ENCODE data around the gene HARS1. TPM values are rescaled to one million over a fixed set of nuclear protein-coding genes. Genes with fewer than 3 reads are reported as not detected.
"Not testable (repeated sequence)": the region's sequence is repeated elsewhere in the genome, so short reads cannot be mapped to it uniquely, and the experiment has no call there.

HARS1 gene
- total and polyA plus RNA-seq, 8 donors = 36.2 to 82.8 (median 72.9) TPM

DNA sequence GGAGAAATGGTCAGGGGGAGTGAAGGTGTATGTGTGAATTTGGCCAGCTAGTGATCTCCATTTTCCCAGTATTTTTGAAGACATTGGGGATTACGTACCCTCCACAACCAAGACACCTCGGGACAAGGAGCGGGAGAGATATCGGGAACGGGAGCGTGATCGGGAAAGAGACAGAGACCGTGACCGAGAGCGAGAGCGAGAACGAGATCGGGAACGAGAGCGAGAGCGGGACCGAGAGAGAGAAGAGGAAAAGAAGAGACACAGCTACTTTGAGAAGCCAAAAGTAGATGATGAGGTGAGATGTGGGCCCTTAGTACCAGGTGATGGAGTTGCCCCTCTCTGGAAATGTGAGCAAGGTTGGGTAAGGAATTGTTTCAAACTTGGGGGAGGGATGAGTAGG, 32.3 kb downstream of the HARS1 start:
- Histone ChIP-seq H3K27me3 (no peaks in the 10 kb centered on the region), H3K4me1 (peaks cover 3 to 6% of the 10 kb centered on the region in 2 donors), H3K27ac (no peak overlapping the region), H3K4me3 (no peak overlapping the region), H3K36me3 (peaks cover 7 to 93% of the 10 kb centered on the region in 2 donors), H3K9me3 (no peaks in the 10 kb centered on the region)
- intact Hi-C loops (cut with DNase I) = no loop called here
- ATAC-seq (no peak), DNase-seq (no peak)
- TF ChIP-seq, protein P1, sequence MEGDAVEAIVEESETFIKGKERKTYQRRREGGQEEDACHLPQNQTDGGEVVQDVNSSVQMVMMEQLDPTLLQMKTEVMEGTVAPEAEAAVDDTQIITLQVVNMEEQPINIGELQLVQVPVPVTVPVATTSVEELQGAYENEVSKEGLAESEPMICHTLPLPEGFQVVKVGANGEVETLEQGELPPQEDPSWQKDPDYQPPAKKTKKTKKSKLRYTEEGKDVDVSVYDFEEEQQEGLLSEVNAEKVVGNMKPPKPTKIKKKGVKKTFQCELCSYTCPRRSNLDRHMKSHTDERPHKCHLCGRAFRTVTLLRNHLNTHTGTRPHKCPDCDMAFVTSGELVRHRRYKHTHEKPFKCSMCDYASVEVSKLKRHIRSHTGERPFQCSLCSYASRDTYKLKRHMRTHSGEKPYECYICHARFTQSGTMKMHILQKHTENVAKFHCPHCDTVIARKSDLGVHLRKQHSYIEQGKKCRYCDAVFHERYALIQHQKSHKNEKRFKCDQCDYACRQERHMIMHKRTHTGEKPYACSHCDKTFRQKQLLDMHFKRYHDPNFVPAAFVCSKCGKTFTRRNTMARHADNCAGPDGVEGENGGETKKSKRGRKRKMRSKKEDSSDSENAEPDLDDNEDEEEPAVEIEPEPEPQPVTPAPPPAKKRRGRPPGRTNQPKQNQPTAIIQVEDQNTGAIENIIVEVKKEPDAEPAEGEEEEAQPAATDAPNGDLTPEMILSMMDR (IDR thresholded peaks at IDR 0.05) = no peak

GRCh38 chr5:140647042-140647419, 44.1 kb downstream of the HARS1 start:
- Histone ChIP-seq H3K36me3 (peaks cover 0 to 69% of the 10 kb centered on the region in 2 donors), H3K4me1 (peaks cover 6 to 28% of the 10 kb centered on the region in 2 donors), H3K27me3 (no peaks in the 10 kb centered on the region), H3K9me3 (no peaks in the 10 kb centered on the region), H3K4me3 (peak overlapping the region; percentile 78 to 82), H3K27ac (peak overlapping the region; percentile 53 to 84)
- TF ChIP-seq, protein P1 (IDR thresholded peaks at IDR 0.05) = no peak
- ATAC-seq (peak; percentile 29), DNase-seq (no peak)
- intact Hi-C loops (cut with DNase I) = loop anchor here in 1 of 2 donors (10.0 kb wide), 1 partner anchor 272 kb away; no protein-coding TSS in a partner anchor

DNA sequence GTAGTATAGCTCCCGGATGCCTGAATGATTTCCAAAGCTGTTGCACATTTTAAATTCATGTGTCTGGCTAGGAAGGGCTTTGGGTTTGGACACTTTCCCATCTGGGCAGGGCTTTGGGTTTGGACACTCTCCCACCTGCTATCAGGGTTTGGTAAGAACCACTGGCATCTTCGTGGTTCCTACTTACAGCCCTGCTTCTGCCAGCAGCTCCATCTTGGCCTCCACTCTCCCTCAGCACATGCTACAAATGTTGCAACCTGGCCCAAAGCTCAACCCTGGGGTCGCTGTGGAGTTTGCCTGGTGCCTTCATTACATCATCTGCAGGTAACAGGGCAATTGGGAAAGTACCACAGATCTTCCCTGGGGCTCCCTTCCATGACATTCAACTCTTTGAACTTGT, 48.5 kb downstream of the HARS1 start:
- no peak for ATAC-seq
- Histone ChIP-seq H3K27ac (no peak overlapping the region), H3K9me3 (no peaks in the 10 kb centered on the region), H3K4me3 (no peak overlapping the region), H3K27me3 (no peaks in the 10 kb centered on the region), H3K36me3 (peaks cover 0 to 39% of the 10 kb centered on the region in 2 donors), H3K4me1 (peaks cover 8 to 46% of the 10 kb centered on the region in 2 donors)
- TF ChIP-seq, protein P1 (IDR thresholded peaks at IDR 0.05) = no peak
- no peak for DNase-seq
- intact Hi-C loops (cut with DNase I) = loop anchor here in 1 of 2 donors (10.0 kb wide), 1 partner anchor 268 kb away; no protein-coding TSS in a partner anchor

DNA sequence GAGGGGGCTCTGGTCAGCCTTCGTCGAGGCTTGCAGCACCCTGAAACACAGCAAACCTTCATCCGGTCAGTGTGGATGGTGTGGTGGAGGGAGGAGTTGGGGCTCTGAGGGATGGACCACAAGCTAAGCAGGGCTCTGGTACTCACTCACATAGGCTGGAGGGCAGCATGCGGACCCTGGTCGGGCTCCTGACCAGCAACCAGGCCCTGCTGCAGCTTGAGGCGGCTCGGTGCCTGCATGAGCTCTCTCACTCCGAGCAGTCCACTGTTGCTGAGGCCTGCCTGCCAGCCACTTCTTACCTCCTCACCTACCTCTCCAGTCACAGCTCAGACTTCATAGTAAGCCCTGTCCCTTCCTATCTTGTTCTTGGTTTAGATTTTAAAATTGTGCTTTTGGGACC, 49.5 kb downstream of the HARS1 start:
- Histone ChIP-seq H3K9me3 (no peaks in the 10 kb centered on the region), H3K27me3 (no peaks in the 10 kb centered on the region), H3K36me3 (peaks cover 0 to 39% of the 10 kb centered on the region in 2 donors), H3K27ac (no peak overlapping the region), H3K4me3 (no peak overlapping the region), H3K4me1 (peaks cover 8 to 47% of the 10 kb centered on the region in 2 donors)
- no peak for ATAC-seq
- DNase-seq = no peak
- intact Hi-C loops (cut with DNase I) = loop anchor here in 1 of 2 donors (10.0 kb wide), 1 partner anchor 267 kb away; no protein-coding TSS in a partner anchor
- TF ChIP-seq, protein P1 (IDR thresholded peaks at IDR 0.05) = no peak

DNA sequence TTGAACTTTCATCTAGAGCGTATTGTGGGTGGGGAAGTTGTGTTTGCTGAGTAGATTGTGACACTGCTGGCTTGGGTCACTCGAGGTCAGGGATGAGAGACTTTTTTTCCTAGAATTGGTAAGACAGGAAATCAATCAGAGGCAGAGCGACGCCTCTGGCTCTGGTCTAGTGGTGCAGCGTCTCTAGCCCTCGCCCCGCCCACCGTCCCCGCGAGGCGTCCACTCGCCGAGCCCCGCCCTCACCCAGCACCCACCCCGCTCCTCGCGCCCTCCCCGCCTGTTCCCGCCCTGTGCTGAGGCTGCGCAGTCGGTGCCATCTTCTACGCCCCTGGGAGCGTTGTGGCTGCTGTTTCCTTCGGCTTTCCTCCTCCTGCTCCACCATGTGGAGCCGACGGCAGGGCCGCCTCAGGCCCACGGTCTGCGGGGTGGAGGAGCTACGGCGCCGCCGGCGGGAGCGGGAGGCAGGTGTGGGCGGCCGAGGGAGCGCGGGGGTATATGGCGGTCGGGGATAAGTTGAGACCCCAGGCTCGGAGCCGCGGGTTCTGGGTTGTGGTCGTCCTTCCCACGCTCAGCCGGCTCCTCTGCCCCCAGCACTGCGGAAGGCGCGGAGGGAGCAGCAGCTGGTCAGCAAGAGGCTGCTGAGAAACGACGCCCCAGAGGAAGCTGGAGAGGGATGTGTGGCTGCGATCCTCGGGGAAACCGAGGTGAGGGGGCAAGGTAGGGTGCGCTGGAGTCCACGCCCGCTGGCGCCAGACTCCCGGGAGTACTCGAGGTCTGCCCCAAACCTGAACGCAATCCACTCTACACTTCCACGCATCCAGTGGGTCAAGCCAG, 51.8 kb downstream of the HARS1 start, which contains the start of gene TMCO6:
TSS of gene TMCO6 (plus strand) at position 304 of the 834 bp plus-strand sequence. CDS start at position 381, 77 bp downstream.
- TF ChIP-seq, protein P1 (IDR thresholded peaks at IDR 0.05) = peak; percentile 68 to 78
- peak within 1 kb of the TSS; percentile 83 to 92 for H3K27ac ChIP-seq
- intact Hi-C loops (cut with DNase I) = loop anchor here in 1 of 2 donors (10.0 kb wide), 1 partner anchor 65 kb away; no protein-coding TSS in a partner anchor
- H3K4me3 ChIP-seq = peak within 1 kb of the TSS; percentile 74 to 86
- no peaks in the 10 kb centered on the region for H3K9me3 ChIP-seq
- H3K4me1 ChIP-seq = peaks cover 8 to 42% of the 10 kb centered on the region in 2 donors
- peak; percentile 99 for ATAC-seq
- H3K27me3 ChIP-seq = no peaks in the 10 kb centered on the region
- peak; percentile 92 to 100 (median 98) for DNase-seq
- peaks cover 0 to 25% of the 10 kb centered on the region in 2 donors for H3K36me3 ChIP-seq

GRCh38 chr5:140638898-140639147, 52.3 kb downstream of the HARS1 start:
- peak overlapping the region; percentile 83 to 92 for H3K27ac ChIP-seq
- peak overlapping the region; percentile 74 to 86 for H3K4me3 ChIP-seq
- intact Hi-C loops (cut with DNase I) = loop anchor here in 1 of 2 donors (10.0 kb wide), 1 partner anchor 64 kb away; no protein-coding TSS in a partner anchor
- H3K36me3 ChIP-seq = peaks cover 0 to 20% of the 10 kb centered on the region in 2 donors
- H3K9me3 ChIP-seq, H3K27me3 ChIP-seq, ATAC-seq, DNase-seq: not testable (repeated sequence)
- H3K4me1 ChIP-seq = peaks cover 8 to 47% of the 10 kb centered on the region in 2 donors

All from left lung (tissue), 10 donors.